Smooth muscle cell (in vitro differentiated cells): ENCODE results near the gene C16orf46. TPM values are rescaled to one million over a fixed set of nuclear protein-coding genes. Genes with fewer than 3 reads are reported as not detected.
A peak's percentile ranks its signal among the peaks of the same experiment; 100 is the strongest.

Experiments used
- DNase-seq: peaks from one replicate; lab custom pipeline; 2025; ENCODE audit not compliant: unreplicated experiment; lab: John Stamatoyannopoulos, UW
- H2AFZ ChIP-seq: fragments of 200-600 bp; sonication (generic); 2 replicates; pipeline ENCODE4 v1.6.0; 2016; ENCODE audit warnings: antibody characterized with exemption, low read depth, mild to moderate bottlenecking
- H3F3A ChIP-seq: fragments of 200-600 bp; sonication (generic); 2 replicates; pipeline ENCODE4 v1.6.0; 2017; ENCODE audit warnings: antibody characterized with exemption, low read depth
- H3K27ac ChIP-seq: fragments of 200-600 bp; sonication (generic); 2 replicates; pipeline ENCODE4 v1.5.1; 2016; ENCODE audit warnings: low read depth, mild to moderate bottlenecking
- H3K27me3 ChIP-seq: fragments of 200-600 bp; sonication (generic); 2 replicates; pipeline ENCODE4 v1.6.1; 2016; ENCODE audit warnings: low read depth, mild to moderate bottlenecking
- H3K36me3 ChIP-seq: fragments of 200-600 bp; sonication (generic); 2 replicates; pipeline ENCODE4 v1.5.1; 2016; ENCODE audit warnings: low read depth
- H3K4me1 ChIP-seq: fragments of 200-600 bp; sonication (generic); 2 replicates; pipeline ENCODE4 v1.5.1; 2016; ENCODE audit warnings: low read depth
- H3K4me2 ChIP-seq: fragments of 200-600 bp; sonication (generic); 2 replicates; pipeline ENCODE4 v1.6.0; 2016; ENCODE audit warnings: mild to moderate bottlenecking
- H3K4me3 ChIP-seq: fragments of 200-600 bp; sonication (generic); 2 replicates; pipeline ENCODE4 v1.5.1; 2016; ENCODE audit warnings: mild to moderate bottlenecking
- H3K79me2 ChIP-seq: fragments of 200-600 bp; sonication (generic); 2 replicates; pipeline ENCODE4 v1.6.0; 2016; ENCODE audit warnings: low read depth, mild to moderate bottlenecking
- H3K9ac ChIP-seq: fragments of 200-600 bp; sonication (generic); 2 replicates; pipeline ENCODE4 v1.6.0; 2016; ENCODE audit warnings: low read depth
- H3K9me3 ChIP-seq: fragments of 200-600 bp; sonication (generic); replicated peaks from 2 replicates; pipeline ENCODE4 v1.5.1; 2016; ENCODE audit warnings: low read depth
- H4K20me1 ChIP-seq: fragments of 200-600 bp; sonication (generic); 2 replicates; pipeline ENCODE4 v1.6.0; 2016; ENCODE audit warnings: low read depth
- WGBS: methylation state at CpG from one replicate; pipeline ENCODE4 v1.1.7; 2016; ENCODE audit warnings: low lambda C conversion rate; 5-methylcytosine and 5-hydroxymethylcytosine counted together
- polyA plus RNA-seq: library from polyadenylated mRNA; unstranded; fragments of >200 nt; fragmentation: Nextera tagmentation; extraction: Ambion mirVana; gene quantifications from 2 replicates; pipeline ENCODE4 v1.2.1, GENCODE V29; 2016
- total RNA-seq: library from RNA; depleted of rRNA; stranded (reverse); fragments of >200 nt; gene quantifications from 2 replicates; pipeline ENCODE4 v1.2.3, GENCODE V29; 2014
- TF ChIP-seq, protein P1 (sequence below): fragments of 200-600 bp; sonication (generic); IDR thresholded peaks from 2 replicates; pipeline ENCODE4 v1.5.1; 2017; ENCODE audit warnings: borderline replicate concordance, mild to moderate bottlenecking, antibody characterized with exemption; ENCODE audit not compliant: insufficient read depth, poor library complexity, severe bottlenecking

Gene C16orf46
- total and polyA plus RNA-seq, 2 experiments from 2014 or later: 0.76 to 1.1 TPM

- Histone ChIP-seq H3K4me1 (no peaks in the 10 kb centered on the region), H3K36me3 (no peaks in the 10 kb centered on the region), H3K9me3 (no peaks in the 10 kb centered on the region), H3K79me2 (no peaks in the 10 kb centered on the region), H3K27me3 (no peaks in the 10 kb centered on the region), H3F3A (no peaks in the 10 kb centered on the region), H3K4me2 (no peak overlapping the region), H4K20me1 (no peaks in the 10 kb centered on the region), H3K9ac (no peak overlapping the region), H2AFZ (no peak overlapping the region), H3K4me3 (no peak overlapping the region), H3K27ac (no peak overlapping the region)
- TF ChIP-seq, protein P1, sequence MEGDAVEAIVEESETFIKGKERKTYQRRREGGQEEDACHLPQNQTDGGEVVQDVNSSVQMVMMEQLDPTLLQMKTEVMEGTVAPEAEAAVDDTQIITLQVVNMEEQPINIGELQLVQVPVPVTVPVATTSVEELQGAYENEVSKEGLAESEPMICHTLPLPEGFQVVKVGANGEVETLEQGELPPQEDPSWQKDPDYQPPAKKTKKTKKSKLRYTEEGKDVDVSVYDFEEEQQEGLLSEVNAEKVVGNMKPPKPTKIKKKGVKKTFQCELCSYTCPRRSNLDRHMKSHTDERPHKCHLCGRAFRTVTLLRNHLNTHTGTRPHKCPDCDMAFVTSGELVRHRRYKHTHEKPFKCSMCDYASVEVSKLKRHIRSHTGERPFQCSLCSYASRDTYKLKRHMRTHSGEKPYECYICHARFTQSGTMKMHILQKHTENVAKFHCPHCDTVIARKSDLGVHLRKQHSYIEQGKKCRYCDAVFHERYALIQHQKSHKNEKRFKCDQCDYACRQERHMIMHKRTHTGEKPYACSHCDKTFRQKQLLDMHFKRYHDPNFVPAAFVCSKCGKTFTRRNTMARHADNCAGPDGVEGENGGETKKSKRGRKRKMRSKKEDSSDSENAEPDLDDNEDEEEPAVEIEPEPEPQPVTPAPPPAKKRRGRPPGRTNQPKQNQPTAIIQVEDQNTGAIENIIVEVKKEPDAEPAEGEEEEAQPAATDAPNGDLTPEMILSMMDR: no peak
- no peak for DNase-seq
- WGBS: 84% methylated on average over 1 of the region's 1 CpG
Observed at GRCh38 chr16:81067166-81067565, 9.9 kb downstream of the C16orf46 start.

DNA sequence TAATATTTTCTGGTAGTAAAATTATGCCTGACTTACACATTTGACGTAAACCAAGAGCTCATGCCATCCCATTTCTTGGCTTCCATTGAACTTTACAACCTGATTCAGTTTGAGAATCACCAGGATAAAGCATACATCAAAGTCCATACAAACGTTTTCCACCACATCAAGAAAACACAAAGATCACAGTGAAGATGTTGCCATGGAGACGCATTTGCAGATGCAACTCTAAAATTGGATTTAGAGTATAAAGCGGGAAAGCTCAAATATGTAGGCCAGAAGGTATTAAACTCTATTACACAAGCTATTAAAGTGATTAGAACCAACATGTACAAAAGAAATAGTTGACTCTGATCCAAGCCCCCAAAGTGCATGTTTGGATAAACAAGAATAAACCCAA is 10.4 kb downstream of the C16orf46 start:
- Histone ChIP-seq H3K9ac (no peak overlapping the region), H3K9me3 (no peaks in the 10 kb centered on the region), H3K4me2 (no peak overlapping the region), H2AFZ (no peak overlapping the region), H3K4me1 (no peaks in the 10 kb centered on the region), H4K20me1 (no peaks in the 10 kb centered on the region), H3K27ac (no peak overlapping the region), H3K4me3 (no peak overlapping the region), H3K27me3 (no peaks in the 10 kb centered on the region), H3K79me2 (no peaks in the 10 kb centered on the region), H3K36me3 (no peaks in the 10 kb centered on the region), H3F3A (no peaks in the 10 kb centered on the region)
- 85% methylated on average over 4 of the region's 4 CpGs for WGBS
- TF ChIP-seq, protein P1: no peak
- DNase-seq: no peak

DNA sequence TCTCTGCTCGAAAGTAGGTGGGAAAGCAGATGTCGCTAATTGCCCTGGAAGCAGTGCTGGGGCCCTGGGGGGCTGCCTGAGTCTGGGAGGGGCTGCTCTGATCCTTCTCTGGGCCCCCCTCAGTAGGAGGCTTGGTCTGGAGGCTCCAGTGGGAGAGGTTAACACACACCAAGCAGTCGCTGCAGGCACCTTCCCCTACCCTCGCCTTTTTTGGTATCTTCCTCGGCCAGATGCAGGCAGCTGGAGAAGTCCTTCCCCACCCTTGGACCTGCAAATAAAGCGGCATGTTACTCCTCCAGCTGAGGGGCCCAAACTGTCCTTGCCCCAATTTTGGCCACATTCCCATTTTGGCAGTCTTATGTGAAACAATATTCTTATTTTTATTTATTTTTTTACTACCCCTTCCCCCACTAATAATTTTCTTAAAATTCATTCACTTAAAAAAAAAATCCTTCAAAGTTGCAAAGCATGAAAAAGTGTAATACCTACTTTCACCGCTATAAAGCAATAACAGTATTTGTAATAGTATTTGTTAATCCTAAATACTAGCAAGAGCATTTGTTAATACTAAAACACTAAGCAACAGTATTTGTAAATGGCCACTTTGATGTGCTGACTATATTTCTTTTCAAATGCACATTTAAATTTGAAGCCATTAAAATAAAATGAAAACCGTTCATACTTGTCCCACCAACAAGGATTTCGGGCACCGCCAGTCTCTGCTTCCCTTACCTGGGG is 15.0 kb downstream of the C16orf46 start:
- Histone ChIP-seq H3K79me2 (no peaks in the 10 kb centered on the region), H3K36me3 (no peaks in the 10 kb centered on the region), H3K4me3 (no peak overlapping the region), H3K9ac (no peak overlapping the region), H3K4me1 (no peaks in the 10 kb centered on the region), H3F3A (no peaks in the 10 kb centered on the region), H2AFZ (no peak overlapping the region), H3K4me2 (no peak overlapping the region), H3K27ac (no peak overlapping the region), H4K20me1 (no peaks in the 10 kb centered on the region), H3K27me3 (no peaks in the 10 kb centered on the region), H3K9me3 (no peaks in the 10 kb centered on the region)
- DNase-seq: no peak
- TF ChIP-seq, protein P1: peak; percentile 9
- WGBS: 87% methylated on average over 10 of the region's 10 CpGs

- H4K20me1 ChIP-seq: no peaks in the 10 kb centered on the region
- WGBS: 92% methylated on average over 10 of the region's 10 CpGs
- H2AFZ ChIP-seq: no peak overlapping the region
- no peaks in the 10 kb centered on the region for H3F3A ChIP-seq
- no peak for DNase-seq
- no peak overlapping the region for H3K9ac ChIP-seq
- no peak overlapping the region for H3K4me3 ChIP-seq
- H3K79me2 ChIP-seq: no peaks in the 10 kb centered on the region
- no peaks in the 10 kb centered on the region for H3K4me1 ChIP-seq
- H3K27me3 ChIP-seq: no peaks in the 10 kb centered on the region
- no peaks in the 10 kb centered on the region for H3K36me3 ChIP-seq
- TF ChIP-seq, protein P1: no peak
- no peaks in the 10 kb centered on the region for H3K9me3 ChIP-seq
- H3K27ac ChIP-seq: no peak overlapping the region
- H3K4me2 ChIP-seq: no peak overlapping the region
Observed at GRCh38 chr16:81061307-81061640, 15.8 kb downstream of the C16orf46 start.
